ENCODE results near the gene CMTM7.

CMTM7 gene

GRCh38 chr3:32455609-32456428 lies 64.2 kb downstream of the CMTM7 start:
- H2BK12ac ChIP-seq (ENCODE audit: low read length), result no peak overlapping the region
- H4K91ac ChIP-seq (ENCODE audit: low read depth, low read length), result no peak overlapping the region
- H3K79me2 ChIP-seq (ENCODE audit: control insufficient read depth, insufficient read depth, low read length, poor library complexity), result no peaks in the 10 kb centered on the region
- DNase-seq, result no peak
- WGBS (ENCODE audit: extremely low coverage, insufficient coverage, insufficient read length), result no CpG with 5 or more reads among the region's 15 CpGs
- H3K14ac ChIP-seq (ENCODE audit: low read length), result no peak overlapping the region
- peaks cover 4 to 12% of the 10 kb centered on the region in 2 experiments for H3K4me1 ChIP-seq (ENCODE audit: control insufficient read depth in 1 of 2, insufficient read depth in 2 of 2, low read length in 2 of 2)
- no peak overlapping the region for H3K9ac ChIP-seq (ENCODE audit: low read length)
- no peak overlapping the region for H3K4me2 ChIP-seq (ENCODE audit: low read length)
- no peak overlapping the region for H2BK5ac ChIP-seq (ENCODE audit: low read depth, low read length, poor library complexity)
- H3K79me1 ChIP-seq (ENCODE audit: low read length), result no peaks in the 10 kb centered on the region
- H3K23ac ChIP-seq (ENCODE audit: low read length), result no peak overlapping the region
- no peak overlapping the region for H3K18ac ChIP-seq (ENCODE audit: low read length)
- peaks cover 0 to 2% of the 10 kb centered on the region in 2 experiments for H3K36me3 ChIP-seq (ENCODE audit: control insufficient read depth in 1 of 2, insufficient read depth in 2 of 2, low read length in 2 of 2)
- H3K4me3 ChIP-seq (ENCODE audit: low read depth, low read length), result no peak overlapping the region
- no peaks in the 10 kb centered on the region for H3K9me3 ChIP-seq (ENCODE audit: insufficient read depth, low read depth, low read length)
- no peak overlapping the region for H2BK120ac ChIP-seq (ENCODE audit: insufficient read depth, low read length, poor library complexity)
- no peak overlapping the region for H3K4ac ChIP-seq (ENCODE audit: low read depth, low read length)
- H2AK5ac ChIP-seq (ENCODE audit: low read length), result no peak overlapping the region
- H3K27ac ChIP-seq (ENCODE audit: low read depth, low read length), result no peak overlapping the region
- no peak overlapping the region for H2AFZ ChIP-seq (ENCODE audit: insufficient read depth, low read length, poor library complexity)
- H4K12ac ChIP-seq (ENCODE audit: low read depth, low read length), result no peak overlapping the region
- no peak overlapping the region for H4K8ac ChIP-seq (ENCODE audit: low read depth, low read length)
- H3K27me3 ChIP-seq (ENCODE audit: insufficient read depth, low read length), result no peaks in the 10 kb centered on the region

- Histone ChIP-seq H4K8ac (ENCODE audit: low read depth, low read length) (no peak overlapping the region), H3K14ac (ENCODE audit: low read length) (no peak overlapping the region), H3K18ac (ENCODE audit: low read length) (no peak overlapping the region), H4K91ac (ENCODE audit: low read depth, low read length) (no peak overlapping the region), H3K36me3 (ENCODE audit: control insufficient read depth in 1 of 2, insufficient read depth in 2 of 2, low read length in 2 of 2) (no peaks in the 10 kb centered on the region), H3K4me3 (ENCODE audit: low read depth, low read length) (no peak overlapping the region), H2BK120ac (ENCODE audit: insufficient read depth, low read length, poor library complexity) (no peak overlapping the region), H3K9me3 (ENCODE audit: insufficient read depth, low read depth, low read length) (no peaks in the 10 kb centered on the region), H3K79me2 (ENCODE audit: control insufficient read depth, insufficient read depth, low read length, poor library complexity) (no peaks in the 10 kb centered on the region), H3K9ac (ENCODE audit: low read length) (no peak overlapping the region), H3K4me2 (ENCODE audit: low read length) (no peak overlapping the region), H2BK12ac (ENCODE audit: low read length) (no peak overlapping the region), H3K4me1 (ENCODE audit: control insufficient read depth in 1 of 2, insufficient read depth in 2 of 2, low read length in 2 of 2) (peaks cover 4 to 12% of the 10 kb centered on the region in 2 experiments), H3K79me1 (ENCODE audit: low read length) (no peaks in the 10 kb centered on the region), H2AFZ (ENCODE audit: insufficient read depth, low read length, poor library complexity) (no peak overlapping the region), H2BK5ac (ENCODE audit: low read depth, low read length, poor library complexity) (no peak overlapping the region), H4K12ac (ENCODE audit: low read depth, low read length) (no peak overlapping the region), H2AK5ac (ENCODE audit: low read length) (no peak overlapping the region), H3K4ac (ENCODE audit: low read depth, low read length) (no peak overlapping the region), H3K27me3 (ENCODE audit: insufficient read depth, low read length) (no peaks in the 10 kb centered on the region), H3K27ac (ENCODE audit: low read depth, low read length) (no peak overlapping the region), H3K23ac (ENCODE audit: low read length) (no peak overlapping the region)
- no peak for DNase-seq
- no CpG with 5 or more reads among the region's 11 CpGs for WGBS (ENCODE audit: extremely low coverage, insufficient coverage, insufficient read length)
Measured at GRCh38 chr3:32456429-32457130, 64.9 kb downstream of the CMTM7 start.

- DNase-seq, result no peak
- no CpG with 5 or more reads among the region's 9 CpGs for WGBS (ENCODE audit: extremely low coverage, insufficient coverage, insufficient read length)
- no peak overlapping the region for H4K8ac ChIP-seq (ENCODE audit: low read depth, low read length)
- H3K23ac ChIP-seq (ENCODE audit: low read length), result no peak overlapping the region
- peaks cover 4 to 12% of the 10 kb centered on the region in 2 experiments for H3K4me1 ChIP-seq (ENCODE audit: control insufficient read depth in 1 of 2, insufficient read depth in 2 of 2, low read length in 2 of 2)
- H3K79me1 ChIP-seq (ENCODE audit: low read length), result no peaks in the 10 kb centered on the region
- no peaks in the 10 kb centered on the region for H3K79me2 ChIP-seq (ENCODE audit: control insufficient read depth, insufficient read depth, low read length, poor library complexity)
- H3K18ac ChIP-seq (ENCODE audit: low read length), result no peak overlapping the region
- no peaks in the 10 kb centered on the region for H3K36me3 ChIP-seq (ENCODE audit: control insufficient read depth in 1 of 2, insufficient read depth in 2 of 2, low read length in 2 of 2)
- H3K9ac ChIP-seq (ENCODE audit: low read length), result no peak overlapping the region
- no peak overlapping the region for H4K12ac ChIP-seq (ENCODE audit: low read depth, low read length)
- H2BK12ac ChIP-seq (ENCODE audit: low read length), result no peak overlapping the region
- no peaks in the 10 kb centered on the region for H3K27me3 ChIP-seq (ENCODE audit: insufficient read depth, low read length)
- no peak overlapping the region for H2BK5ac ChIP-seq (ENCODE audit: low read depth, low read length, poor library complexity)
- no peak overlapping the region for H3K4me2 ChIP-seq (ENCODE audit: low read length)
- H4K91ac ChIP-seq (ENCODE audit: low read depth, low read length), result peak overlapping the region; percentile 39
- no peak overlapping the region for H3K14ac ChIP-seq (ENCODE audit: low read length)
- no peak overlapping the region for H2BK120ac ChIP-seq (ENCODE audit: insufficient read depth, low read length, poor library complexity)
- H2AK5ac ChIP-seq (ENCODE audit: low read length), result no peak overlapping the region
- no peaks in the 10 kb centered on the region for H3K9me3 ChIP-seq (ENCODE audit: insufficient read depth, low read depth, low read length)
- no peak overlapping the region for H3K27ac ChIP-seq (ENCODE audit: low read depth, low read length)
- H2AFZ ChIP-seq (ENCODE audit: insufficient read depth, low read length, poor library complexity), result no peak overlapping the region
- H3K4ac ChIP-seq (ENCODE audit: low read depth, low read length), result no peak overlapping the region
- H3K4me3 ChIP-seq (ENCODE audit: low read depth, low read length), result no peak overlapping the region
Measured at GRCh38 chr3:32457971-32458471, 66.4 kb downstream of the CMTM7 start.

GRCh38 chr3:32459450-32459849 lies 67.8 kb downstream of the CMTM7 start:
- Histone ChIP-seq H3K18ac (ENCODE audit: low read length) (no peak overlapping the region), H3K27me3 (ENCODE audit: insufficient read depth, low read length) (no peaks in the 10 kb centered on the region), H3K9me3 (ENCODE audit: insufficient read depth, low read depth, low read length) (no peaks in the 10 kb centered on the region), H3K4me1 (ENCODE audit: control insufficient read depth in 1 of 2, insufficient read depth in 2 of 2, low read length in 2 of 2) (peaks cover 4 to 12% of the 10 kb centered on the region in 2 experiments), H2BK12ac (ENCODE audit: low read length) (no peak overlapping the region), H4K8ac (ENCODE audit: low read depth, low read length) (no peak overlapping the region), H2AFZ (ENCODE audit: insufficient read depth, low read length, poor library complexity) (no peak overlapping the region), H3K4me3 (ENCODE audit: low read depth, low read length) (no peak overlapping the region), H3K23ac (ENCODE audit: low read length) (no peak overlapping the region), H2BK120ac (ENCODE audit: insufficient read depth, low read length, poor library complexity) (no peak overlapping the region), H2BK5ac (ENCODE audit: low read depth, low read length, poor library complexity) (no peak overlapping the region), H2AK5ac (ENCODE audit: low read length) (peak overlapping the region; percentile 34), H3K36me3 (ENCODE audit: control insufficient read depth in 1 of 2, insufficient read depth in 2 of 2, low read length in 2 of 2) (no peaks in the 10 kb centered on the region), H4K91ac (ENCODE audit: low read depth, low read length) (no peak overlapping the region), H3K4ac (ENCODE audit: low read depth, low read length) (no peak overlapping the region), H3K9ac (ENCODE audit: low read length) (no peak overlapping the region), H4K12ac (ENCODE audit: low read depth, low read length) (no peak overlapping the region), H3K4me2 (ENCODE audit: low read length) (no peak overlapping the region), H3K27ac (ENCODE audit: low read depth, low read length) (no peak overlapping the region), H3K14ac (ENCODE audit: low read length) (no peak overlapping the region), H3K79me1 (ENCODE audit: low read length) (no peaks in the 10 kb centered on the region), H3K79me2 (ENCODE audit: control insufficient read depth, insufficient read depth, low read length, poor library complexity) (no peaks in the 10 kb centered on the region)
- WGBS (ENCODE audit: extremely low coverage, insufficient coverage, insufficient read length), result no CpG with 5 or more reads among the region's 5 CpGs
- no peak for DNase-seq

Data from trophoblast cell (in vitro differentiated cells and primary cell).